Effector CD4-positive, alpha-beta T cell (primary cell): ENCODE data around the gene FGFR2.

ENCODE experiments used
- DNase-seq: peaks from one replicate; pipeline ENCODE4 v3.0.0-alpha.2; 2020
- total RNA-seq: gene quantifications from one replicate; lab custom pipeline; 2026; lab: John Stamatoyannopoulos, UW

The FGFR2 gene
- total RNA-seq, result 1.3 reads per million

GRCh38 chr10:121598263-121599249 lies at the start of gene FGFR2:
Gene FGFR2, minus strand, starts transcription at chr10:121598444. Its CDS starts 4,627 bp downstream, at chr10:121593817.
- no peak for DNase-seq

- no peak for DNase-seq
Observed at GRCh38 chr10:121647401-121647800, 49.2 kb upstream of the FGFR2 start.

GRCh38 chr10:121645696-121646095 lies 47.5 kb upstream of the FGFR2 start:
- no peak for DNase-seq

GRCh38 chr10:121644501-121644900 lies 46.3 kb upstream of the FGFR2 start:
- DNase-seq, result no peak

- no peak for DNase-seq
Observed at GRCh38 chr10:121640266-121640665, 42.0 kb upstream of the FGFR2 start.

- no peak for DNase-seq
Observed at GRCh38 chr10:121639416-121639815, 41.2 kb upstream of the FGFR2 start.

GRCh38 chr10:121637437-121637836 lies 39.2 kb upstream of the FGFR2 start:
- no peak for DNase-seq

GRCh38 chr10:121633056-121633455 lies 34.8 kb upstream of the FGFR2 start:
- no peak for DNase-seq

GRCh38 chr10:121631365-121632029 lies 33.3 kb upstream of the FGFR2 start:
- DNase-seq, result no peak

- no peak for DNase-seq
Observed at GRCh38 chr10:121628859-121629258, 30.6 kb upstream of the FGFR2 start.

- DNase-seq, result no peak
Observed at GRCh38 chr10:121627876-121628581, 29.8 kb upstream of the FGFR2 start.

- no peak for DNase-seq
Observed at GRCh38 chr10:121624836-121625486, 26.7 kb upstream of the FGFR2 start.

GRCh38 chr10:121618906-121619305 lies 20.7 kb upstream of the FGFR2 start:
- no peak for DNase-seq

- DNase-seq, result no peak
Observed at GRCh38 chr10:121617176-121617575, 18.9 kb upstream of the FGFR2 start.

GRCh38 chr10:121616291-121616690 lies 18.0 kb upstream of the FGFR2 start:
- DNase-seq, result no peak

GRCh38 chr10:121615836-121616235 lies 17.6 kb upstream of the FGFR2 start:
- DNase-seq, result no peak

GRCh38 chr10:121615435-121615793 lies 17.2 kb upstream of the FGFR2 start:
- DNase-seq, result no peak

GRCh38 chr10:121614613-121615434 lies 16.6 kb upstream of the FGFR2 start:
- no peak for DNase-seq

- no peak for DNase-seq
Observed at GRCh38 chr10:121613456-121613855, 15.2 kb upstream of the FGFR2 start.

GRCh38 chr10:121611393-121612159 lies 13.3 kb upstream of the FGFR2 start:
- no peak for DNase-seq

GRCh38 chr10:121610798-121611323 lies 12.6 kb upstream of the FGFR2 start:
- DNase-seq, result no peak
